HL-60 (cell line): ENCODE results near the gene ABHD2.
A peak's percentile ranks its signal among the peaks of the same experiment; 100 is the strongest.

ENCODE experiments used
- DNase-seq, 2 experiments: peaks; one replicate each; pipeline ENCODE4 v3.0.0-alpha.2; 2010 to 2020; ENCODE audit warnings: low read depth in 1 of 2, low spot score in 1 of 2
- H3K27ac ChIP-seq: fragments of 250-450 bp; sonication (Bioruptor Pico); replicated peaks from 2 replicates; pipeline ENCODE4 v1.5.1; 2020; ENCODE audit warnings: mild to moderate bottlenecking, moderate library complexity
- H3K27me3 ChIP-seq: fragments of 250-450 bp; sonication (Bioruptor Pico); 2 replicates; pipeline ENCODE4 v1.5.1; 2021; ENCODE audit warnings: mild to moderate bottlenecking, moderate library complexity; ENCODE audit not compliant: insufficient read depth, poor library complexity, severe bottlenecking
- H3K4me3 ChIP-seq: replicated peaks from 2 replicates; pipeline ENCODE4 v1.5.1; 2011; ENCODE audit warnings: mild to moderate bottlenecking, control low read depth, low read length; ENCODE audit not compliant: insufficient read depth
- CTCF ChIP-seq: IDR thresholded peaks from one replicate; pipeline ENCODE4 v1.5.1; 2011; ENCODE audit warnings: low read length, control low read depth, inconsistent platforms; ENCODE audit not compliant: insufficient read depth
- GABPA ChIP-seq: IDR thresholded peaks from 2 replicates; pipeline ENCODE4 v1.6.1; 2012; ENCODE audit warnings: low read depth
- POLR2AphosphoS5 ChIP-seq: IDR thresholded peaks from 2 replicates; pipeline ENCODE4 v1.6.1; 2012; ENCODE audit warnings: low read depth
- REST ChIP-seq: IDR thresholded peaks from 2 replicates; pipeline ENCODE4 v1.6.1; 2012; ENCODE audit warnings: low read depth; ENCODE audit not compliant: insufficient replicate concordance
- SPI1 ChIP-seq: IDR thresholded peaks from 2 replicates; pipeline ENCODE4 v1.6.1; 2012; ENCODE audit warnings: low read depth, mild to moderate bottlenecking, borderline replicate concordance

The ABHD2 gene

GRCh38 chr15:89209057-89209456 is 120.8 kb downstream of the ABHD2 start:
- H3K27ac ChIP-seq, result no peak overlapping the region
- TF ChIP-seq GABPA (no peak), REST (no peak), CTCF (no peak), POLR2AphosphoS5 (no peak), SPI1 (no peak)
- no peaks in the 10 kb centered on the region for H3K27me3 ChIP-seq
- no peak for DNase-seq
- H3K4me3 ChIP-seq, result no peak overlapping the region

- TF ChIP-seq SPI1 (no peak), POLR2AphosphoS5 (no peak), REST (no peak)
- Histone ChIP-seq H3K27ac (no peak overlapping the region), H3K27me3 (no peaks in the 10 kb centered on the region), H3K4me3 (no peak overlapping the region)
- peak in 1 of 2 experiments; percentile 18 for DNase-seq
These were observed 123.5 kb downstream of the ABHD2 start for GRCh38 chr15:89211678-89212170.

GRCh38 chr15:89215627-89216026 is 127.4 kb downstream of the ABHD2 start:
- Histone ChIP-seq H3K4me3 (no peak overlapping the region), H3K27me3 (no peaks in the 10 kb centered on the region), H3K27ac (no peak overlapping the region)
- DNase-seq, result no peak
- TF ChIP-seq CTCF (no peak), SPI1 (no peak), POLR2AphosphoS5 (no peak), REST (no peak), GABPA (no peak)
